ENCODE results near the gene ONECUT2.

Gene ONECUT2

GRCh38 chr18:57430079-57431001 is 4.8 kb upstream of the ONECUT2 start:
- H3K79me2 ChIP-seq (ENCODE audit: insufficient read depth, low read length), result no peaks in the 10 kb centered on the region
- no peaks in the 10 kb centered on the region for H4K20me1 ChIP-seq (ENCODE audit: low read depth, low read length)
- TF ChIP-seq CTCF (IDR thresholded peaks at IDR 0.05; ENCODE audit: insufficient read depth, low read length, poor library complexity, severe bottlenecking), result no peak
- TF ChIP-seq EZH2phosphoT487 (conservative IDR thresholded peaks at IDR 0.05; ENCODE audit: low read length), result no peak
- H2AFZ ChIP-seq (ENCODE audit: low read depth, low read length, severe bottlenecking), result no peak overlapping the region
- H3K4me2 ChIP-seq (ENCODE audit: low read depth, low read length, poor library complexity, severe bottlenecking), result no peak overlapping the region
- no peak overlapping the region for H3K4me3 ChIP-seq (ENCODE audit: insufficient read depth, low read length, poor library complexity, severe bottlenecking)
- no peaks in the 10 kb centered on the region for H3K9me2 ChIP-seq (replicated peaks; ENCODE audit: insufficient read depth, low read length)
- no peak overlapping the region for H3K9ac ChIP-seq (ENCODE audit: low read length)
- H3K27me3 ChIP-seq (ENCODE audit: low read length), result no peaks in the 10 kb centered on the region
- no peaks in the 10 kb centered on the region for H3K36me3 ChIP-seq (ENCODE audit: low read length)
- H3F3A ChIP-seq (ENCODE audit: insufficient read depth), result no peaks in the 10 kb centered on the region
- H3K9me3 ChIP-seq (ENCODE audit: insufficient read depth, low read length), result no peaks in the 10 kb centered on the region
- no peak overlapping the region for H3K27ac ChIP-seq (ENCODE audit: low read depth, low read length)

DNA sequence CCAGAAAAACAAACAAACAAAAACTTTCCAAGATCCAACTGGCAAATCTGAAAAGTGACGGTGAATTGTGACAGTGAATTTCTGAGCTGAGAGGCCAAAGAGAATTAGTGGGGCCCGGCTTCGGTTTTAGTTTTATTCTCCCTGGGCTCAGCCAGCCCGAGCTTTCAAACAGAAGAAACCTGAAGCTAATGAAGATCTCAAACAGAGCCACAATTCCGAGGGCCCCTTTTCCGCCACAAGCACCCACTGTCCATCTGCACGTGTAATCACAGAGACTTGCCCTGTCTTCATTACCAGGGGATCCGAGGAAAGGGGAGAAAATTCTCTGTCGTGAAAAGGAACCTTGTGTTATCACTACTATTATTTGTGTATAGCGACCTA is 4.2 kb upstream of the ONECUT2 start:
- no peak overlapping the region for H3K9ac ChIP-seq (ENCODE audit: low read length)
- no peaks in the 10 kb centered on the region for H4K20me1 ChIP-seq (ENCODE audit: low read depth, low read length)
- no peaks in the 10 kb centered on the region for H3K36me3 ChIP-seq (ENCODE audit: low read length)
- no peaks in the 10 kb centered on the region for H3K79me2 ChIP-seq (ENCODE audit: insufficient read depth, low read length)
- no peaks in the 10 kb centered on the region for H3K9me2 ChIP-seq (replicated peaks; ENCODE audit: insufficient read depth, low read length)
- H3F3A ChIP-seq (ENCODE audit: insufficient read depth), result no peaks in the 10 kb centered on the region
- no peak for TF ChIP-seq CTCF (IDR thresholded peaks at IDR 0.05; ENCODE audit: insufficient read depth, low read length, poor library complexity, severe bottlenecking)
- TF ChIP-seq EZH2phosphoT487 (conservative IDR thresholded peaks at IDR 0.05; ENCODE audit: low read length), result no peak
- H3K9me3 ChIP-seq (ENCODE audit: insufficient read depth, low read length), result no peaks in the 10 kb centered on the region
- no peak overlapping the region for H3K4me2 ChIP-seq (ENCODE audit: low read depth, low read length, poor library complexity, severe bottlenecking)
- no peak overlapping the region for H3K4me3 ChIP-seq (ENCODE audit: insufficient read depth, low read length, poor library complexity, severe bottlenecking)
- no peaks in the 10 kb centered on the region for H3K27me3 ChIP-seq (ENCODE audit: low read length)
- no peak overlapping the region for H2AFZ ChIP-seq (ENCODE audit: low read depth, low read length, severe bottlenecking)
- H3K27ac ChIP-seq (ENCODE audit: low read depth, low read length), result no peak overlapping the region

DNA sequence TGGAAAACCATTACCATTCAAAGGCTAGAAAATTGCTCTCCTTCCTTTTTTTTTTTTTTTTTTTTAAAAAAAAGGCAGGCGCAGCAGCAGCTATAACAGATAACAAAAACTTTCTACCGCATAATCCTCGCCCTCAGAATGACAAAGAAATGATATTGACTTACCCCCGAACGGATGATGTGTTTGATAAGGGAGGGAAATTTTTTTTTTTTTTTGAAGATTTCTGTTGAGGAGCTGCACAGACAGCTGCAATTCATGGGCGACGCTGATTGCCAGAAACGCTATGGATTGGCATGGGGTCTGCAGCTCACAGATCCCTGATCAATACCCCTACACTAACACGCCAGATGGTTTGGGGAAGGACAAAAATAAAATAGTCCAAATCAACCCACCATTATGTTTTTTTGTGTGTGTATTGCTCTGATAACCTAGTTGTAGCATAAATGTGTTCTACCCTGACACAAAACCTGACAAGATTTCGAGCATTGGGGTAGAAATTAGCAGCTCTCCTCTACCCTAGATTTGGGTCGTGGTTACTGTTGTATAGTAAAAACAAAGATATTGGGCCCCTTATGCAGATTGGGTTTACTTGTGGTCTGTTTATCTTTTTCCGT is 3.6 kb upstream of the ONECUT2 start:
- Histone ChIP-seq H4K20me1 (ENCODE audit: low read depth, low read length) (no peaks in the 10 kb centered on the region), H3K36me3 (ENCODE audit: low read length) (no peaks in the 10 kb centered on the region), H3F3A (ENCODE audit: insufficient read depth) (no peaks in the 10 kb centered on the region), H3K79me2 (ENCODE audit: insufficient read depth, low read length) (no peaks in the 10 kb centered on the region), H2AFZ (ENCODE audit: low read depth, low read length, severe bottlenecking) (no peak overlapping the region), H3K4me3 (ENCODE audit: insufficient read depth, low read length, poor library complexity, severe bottlenecking) (no peak overlapping the region), H3K9me3 (ENCODE audit: insufficient read depth, low read length) (no peaks in the 10 kb centered on the region), H3K27me3 (ENCODE audit: low read length) (no peaks in the 10 kb centered on the region), H3K4me2 (ENCODE audit: low read depth, low read length, poor library complexity, severe bottlenecking) (no peak overlapping the region), H3K9me2 (replicated peaks; ENCODE audit: insufficient read depth, low read length) (no peaks in the 10 kb centered on the region), H3K27ac (ENCODE audit: low read depth, low read length) (no peak overlapping the region), H3K9ac (ENCODE audit: low read length) (no peak overlapping the region)
- no peak for TF ChIP-seq EZH2phosphoT487 (conservative IDR thresholded peaks at IDR 0.05; ENCODE audit: low read length)
- no peak for TF ChIP-seq CTCF (IDR thresholded peaks at IDR 0.05; ENCODE audit: insufficient read depth, low read length, poor library complexity, severe bottlenecking)

Data from SU-DHL-6 (cell line).